CD1c-positive myeloid dendritic cell (primary cell): ENCODE results near the gene TRAM2.

Experiments used
- DNase-seq: peaks from one replicate; pipeline ENCODE4 v3.0.0-alpha.2; 2016; ENCODE audit errors: extremely low spot score

Gene TRAM2

DNA sequence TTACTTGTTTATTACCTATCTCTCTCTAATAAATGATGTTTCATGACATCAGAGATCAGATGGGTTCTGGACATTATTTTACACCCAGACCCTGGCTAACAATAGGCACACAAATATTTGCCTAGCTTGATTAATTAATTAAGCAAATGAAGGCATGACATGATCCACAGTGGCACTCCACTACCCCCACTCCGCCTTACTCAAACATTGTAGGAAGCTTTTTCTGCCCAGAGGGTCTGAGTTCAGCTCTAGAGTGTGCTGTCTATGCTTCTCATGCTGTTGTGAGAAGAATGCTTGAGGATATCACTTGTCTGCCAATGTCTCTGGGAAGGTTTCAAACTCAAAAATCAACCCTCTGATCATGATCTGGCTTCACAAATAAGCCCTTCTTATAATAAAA lies 45.0 kb downstream of the TRAM2 start:
- DNase-seq = no peak

DNA sequence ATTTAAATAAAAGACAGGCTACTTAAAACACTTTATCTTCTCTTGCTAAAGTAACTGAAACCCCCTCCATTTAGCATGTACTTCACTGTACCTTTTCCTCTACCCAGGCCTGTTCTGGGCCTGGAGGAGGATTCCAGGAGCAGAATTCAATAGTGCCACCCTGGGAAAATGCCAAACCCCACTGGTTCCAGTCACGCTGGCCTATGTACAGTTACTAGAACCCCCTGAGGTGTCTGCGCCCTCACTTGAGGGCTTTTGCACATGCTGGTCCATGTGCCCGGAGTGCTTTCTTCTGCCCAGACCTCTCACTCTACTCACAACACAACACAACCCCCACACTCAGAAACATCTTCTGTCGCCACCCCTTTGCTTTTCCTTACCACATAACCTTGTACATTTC lies 45.5 kb downstream of the TRAM2 start:
- no peak for DNase-seq

DNA sequence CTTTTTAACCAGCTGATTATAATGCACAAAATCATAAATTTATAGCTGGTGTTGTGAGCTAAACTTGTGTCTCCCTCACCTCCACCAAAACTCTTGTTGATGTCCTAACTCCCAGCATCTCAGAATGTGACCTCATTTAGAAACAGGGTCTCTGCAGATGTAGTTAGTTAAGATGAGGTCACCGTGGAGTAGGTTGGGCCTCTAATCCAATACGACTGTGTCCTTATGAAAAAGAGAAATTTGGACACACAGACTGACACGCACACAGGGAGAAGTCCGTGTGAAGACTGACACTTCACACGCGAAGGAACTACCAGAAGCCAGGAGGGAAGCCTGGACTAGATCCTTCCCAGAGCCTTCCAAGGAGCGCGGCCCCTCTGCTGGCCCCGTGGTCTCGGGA lies 46.5 kb downstream of the TRAM2 start:
- no peak for DNase-seq

DNA sequence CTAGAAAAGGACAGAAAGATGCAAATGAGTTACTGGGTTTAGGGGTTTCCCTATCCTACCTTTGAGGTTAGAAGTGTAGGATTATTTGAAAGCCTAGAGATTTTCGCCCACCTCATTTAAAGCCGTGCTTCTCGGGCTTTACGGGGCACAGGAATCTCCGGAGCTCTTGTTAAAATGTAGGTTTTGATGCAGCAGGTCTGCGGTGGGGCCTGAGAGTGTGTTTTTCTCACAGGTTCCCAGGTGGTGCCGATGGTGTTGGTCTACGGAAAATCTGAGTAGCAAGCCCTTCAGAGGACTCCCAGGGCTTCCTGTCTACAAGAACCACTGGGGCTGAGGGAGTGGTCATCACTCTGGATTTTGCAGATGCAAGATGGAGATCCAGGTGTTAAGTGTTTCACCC lies 47.5 kb downstream of the TRAM2 start:
- no peak for DNase-seq

DNA sequence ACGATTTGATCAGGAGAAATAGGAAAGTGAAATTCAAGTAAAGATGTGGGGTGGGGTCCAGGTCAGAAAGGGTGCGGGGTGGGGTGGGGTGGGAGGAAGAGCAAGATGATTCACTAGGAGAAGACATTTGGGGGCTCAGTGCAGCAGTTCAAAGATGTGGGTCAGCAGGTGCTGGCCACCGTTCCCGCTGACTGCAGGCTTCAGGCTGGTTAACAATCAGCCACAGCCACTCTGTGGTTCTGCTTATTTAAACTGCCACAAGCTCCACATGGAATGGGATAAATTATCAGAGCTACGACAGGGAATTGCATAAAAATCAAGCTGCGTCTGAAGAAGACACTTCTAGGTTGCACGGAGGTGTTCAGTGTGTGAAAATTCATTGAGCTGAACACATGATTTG lies 49.4 kb downstream of the TRAM2 start:
- no peak for DNase-seq

DNA sequence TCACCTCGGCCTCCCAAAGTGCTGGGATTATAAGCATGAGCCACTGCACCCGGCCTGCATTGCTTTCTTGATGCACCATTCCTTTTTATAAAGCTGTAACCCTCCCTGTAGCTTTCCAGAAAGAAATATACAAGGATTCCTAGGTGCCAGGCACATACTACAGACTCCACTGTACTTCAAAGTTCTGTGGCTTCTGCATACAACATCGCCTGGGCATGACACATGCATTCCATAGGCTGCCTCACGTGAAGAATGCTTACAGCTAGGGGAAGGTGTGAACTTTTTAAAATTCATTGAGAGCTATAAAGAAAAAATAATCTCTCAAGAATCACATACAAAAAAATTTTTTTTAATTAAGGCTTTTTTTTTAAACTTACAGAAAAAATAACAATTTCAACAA lies 50.2 kb downstream of the TRAM2 start:
- no peak for DNase-seq

DNA sequence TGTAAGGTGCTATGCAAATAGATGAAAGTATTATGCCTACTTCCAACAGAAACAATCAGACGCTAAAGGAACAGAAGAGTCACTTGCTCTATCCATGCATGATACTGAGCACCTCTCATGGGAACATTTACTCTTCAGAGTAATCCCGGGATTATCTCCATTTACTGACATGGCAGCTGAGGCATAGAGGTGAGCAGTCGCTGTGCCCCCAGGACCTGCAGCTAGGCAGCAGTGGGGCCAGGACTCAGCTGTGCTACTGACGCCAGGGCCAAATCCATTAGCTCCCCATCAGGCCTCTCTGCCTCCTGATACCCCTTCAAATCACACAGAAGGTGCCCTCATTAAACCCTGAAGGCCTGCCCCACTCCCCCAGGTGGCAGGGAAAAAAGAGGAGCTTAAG lies 51.9 kb downstream of the TRAM2 start:
- no peak for DNase-seq

DNA sequence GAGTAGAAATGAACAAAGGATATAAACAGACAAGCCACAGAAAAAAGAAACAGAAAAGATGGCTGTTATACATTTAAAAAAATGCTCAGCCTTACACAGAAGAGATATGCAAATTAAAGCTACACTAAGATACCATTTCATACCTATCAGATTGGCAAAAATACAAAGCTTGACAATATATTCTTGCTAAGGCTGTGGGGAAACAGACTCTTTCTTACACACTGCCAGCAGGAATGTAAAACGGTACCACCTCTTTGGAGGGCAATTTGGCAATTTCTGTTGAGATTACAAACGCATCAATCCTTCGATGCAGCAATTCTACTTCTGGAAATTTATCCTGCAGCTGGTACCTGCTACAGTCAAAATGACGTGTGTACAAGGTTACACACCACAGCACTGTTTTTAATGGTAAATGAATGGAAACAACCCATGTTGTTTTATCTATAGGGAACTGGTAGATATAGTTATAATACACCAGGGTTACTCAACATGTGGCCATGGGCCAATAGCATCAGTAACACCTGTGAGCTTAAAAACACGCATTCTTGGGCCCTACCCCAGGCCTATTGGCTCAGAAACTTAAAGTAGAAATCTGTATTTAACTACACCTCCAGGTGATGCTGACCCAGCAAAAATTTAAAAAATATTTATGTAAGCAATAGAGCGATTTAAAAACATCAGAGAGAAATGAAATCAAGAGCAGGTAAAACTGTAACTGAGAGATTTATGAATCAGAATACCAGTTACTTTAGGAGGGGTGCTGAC lies 53.3 kb downstream of the TRAM2 start:
- no peak for DNase-seq

DNA sequence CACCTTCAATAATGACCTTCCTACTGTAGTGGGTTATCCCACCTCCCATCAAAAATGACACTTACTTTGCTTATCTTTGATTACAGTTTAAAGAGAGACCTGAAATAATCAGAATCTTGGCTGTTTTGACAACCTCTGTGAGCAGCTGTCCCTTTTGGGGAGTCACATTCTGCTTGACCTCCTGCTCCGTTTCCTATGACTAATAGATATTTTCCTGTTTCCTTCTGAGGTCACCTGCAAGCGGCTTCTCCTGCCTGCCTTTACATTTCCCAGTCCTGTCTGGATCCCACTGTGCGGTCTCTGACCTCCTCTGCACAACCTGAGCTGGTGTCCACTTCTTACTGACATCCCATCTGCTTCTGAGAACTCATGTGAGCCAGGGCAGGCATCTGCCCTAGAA lies 54.2 kb downstream of the TRAM2 start:
- no peak for DNase-seq

DNA sequence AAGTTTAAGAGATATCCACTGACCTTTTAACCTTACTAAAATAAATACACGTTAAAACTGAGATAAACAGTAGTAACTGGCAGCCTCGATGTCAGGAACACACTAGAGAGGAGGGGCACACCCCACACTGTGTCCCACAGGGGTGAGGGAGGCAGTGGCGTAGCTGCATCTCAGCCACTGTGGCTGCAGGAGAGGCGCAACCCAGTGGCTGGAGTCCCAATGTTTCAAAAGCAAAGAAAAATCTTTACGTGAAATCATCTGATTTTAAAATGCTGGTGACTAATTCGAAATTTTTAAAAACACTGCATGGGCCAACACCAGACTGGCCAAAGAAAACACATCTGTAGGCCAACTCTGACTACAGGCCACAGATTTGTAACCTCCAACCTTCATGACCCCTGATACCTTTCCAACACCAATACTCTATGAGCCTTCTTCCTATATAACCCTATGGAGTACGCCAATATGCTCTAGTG lies 54.7 kb downstream of the TRAM2 start:
- DNase-seq = no peak

DNA sequence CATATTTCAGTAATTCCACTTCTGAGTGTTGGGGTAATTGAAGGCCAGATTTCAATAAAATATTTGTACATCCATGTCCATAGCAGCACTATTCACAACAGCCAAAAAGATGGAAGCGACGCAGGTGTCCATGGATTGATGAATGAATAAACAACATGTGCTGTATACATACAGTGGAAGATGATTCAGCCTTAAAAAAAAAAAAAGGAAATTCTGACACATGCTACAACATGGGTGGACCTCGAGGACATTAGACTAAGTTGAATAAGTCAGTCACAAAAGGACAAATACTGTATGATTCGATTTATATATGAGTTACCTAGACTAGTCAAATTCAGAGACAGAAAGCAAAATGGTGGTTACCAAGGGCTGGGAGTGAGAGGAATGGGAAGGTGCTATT lies 57.2 kb downstream of the TRAM2 start:
- no peak for DNase-seq

DNA sequence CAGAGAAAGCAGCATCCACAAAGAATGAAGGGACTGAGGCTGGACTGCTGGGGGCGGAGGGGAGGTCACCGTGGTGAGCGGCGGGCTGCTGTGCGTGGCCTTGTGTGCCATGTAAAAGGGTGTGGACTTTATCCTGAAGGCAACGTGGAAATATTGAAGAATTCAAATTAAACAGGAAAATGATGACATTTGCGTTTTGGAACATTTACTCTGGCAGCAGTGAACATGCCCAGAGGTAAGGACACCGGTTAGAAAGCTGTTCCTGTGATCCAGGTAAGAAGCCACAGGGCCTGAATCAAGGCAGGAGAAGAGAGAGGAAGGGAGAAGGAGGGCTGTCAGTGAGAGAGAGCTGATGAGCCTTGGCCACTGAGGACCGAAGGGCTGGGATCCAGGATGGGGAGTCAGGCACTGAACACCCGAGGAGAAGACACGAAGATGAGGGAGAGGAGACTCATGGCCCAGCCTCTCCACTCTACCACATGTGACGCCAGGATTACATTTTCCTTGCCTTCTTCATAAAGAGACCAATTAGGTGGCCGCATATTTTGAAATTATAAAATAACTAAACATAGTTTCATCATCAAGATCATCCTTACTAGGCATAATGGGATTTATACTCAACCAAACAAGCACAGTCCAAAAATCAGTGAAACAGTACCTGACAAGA lies 58.4 kb downstream of the TRAM2 start:
- no peak for DNase-seq

DNA sequence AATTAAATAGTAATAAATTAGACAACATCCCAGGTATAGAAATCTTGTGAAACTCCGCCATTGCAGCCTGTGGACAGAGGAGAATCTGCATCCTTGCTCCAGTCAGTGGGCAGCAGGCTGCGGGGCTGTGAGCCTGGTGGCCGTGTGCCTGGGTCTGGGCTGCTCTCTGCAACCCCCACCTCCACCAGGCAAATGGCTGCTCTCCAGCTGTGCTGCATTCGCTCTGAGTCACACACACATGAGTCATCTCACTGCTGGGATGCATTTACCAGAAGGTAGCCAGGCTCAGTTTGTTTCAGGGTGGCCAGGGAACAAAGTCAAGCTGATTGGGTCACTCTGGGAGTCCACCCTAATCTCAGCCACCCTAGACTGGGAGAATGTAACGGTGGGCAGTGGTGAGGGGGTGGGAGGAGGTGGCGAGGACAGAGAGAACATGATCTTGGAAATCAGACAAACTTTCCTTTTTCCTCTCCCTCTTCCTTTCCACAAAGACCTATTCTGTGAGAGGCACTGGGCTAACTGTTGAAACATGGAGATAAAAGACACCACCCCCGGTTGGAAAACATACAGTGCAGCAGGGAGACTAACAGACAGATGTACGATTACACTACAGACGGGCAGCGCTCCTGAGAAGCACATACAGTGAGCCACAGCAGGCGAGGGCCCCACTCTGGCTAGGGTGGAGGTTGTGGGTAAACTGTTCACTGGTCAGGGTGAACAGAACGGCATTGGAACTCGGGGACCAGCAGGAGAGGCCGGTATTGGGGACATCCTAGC lies 59.2 kb downstream of the TRAM2 start:
- DNase-seq = peak; percentile 6

DNA sequence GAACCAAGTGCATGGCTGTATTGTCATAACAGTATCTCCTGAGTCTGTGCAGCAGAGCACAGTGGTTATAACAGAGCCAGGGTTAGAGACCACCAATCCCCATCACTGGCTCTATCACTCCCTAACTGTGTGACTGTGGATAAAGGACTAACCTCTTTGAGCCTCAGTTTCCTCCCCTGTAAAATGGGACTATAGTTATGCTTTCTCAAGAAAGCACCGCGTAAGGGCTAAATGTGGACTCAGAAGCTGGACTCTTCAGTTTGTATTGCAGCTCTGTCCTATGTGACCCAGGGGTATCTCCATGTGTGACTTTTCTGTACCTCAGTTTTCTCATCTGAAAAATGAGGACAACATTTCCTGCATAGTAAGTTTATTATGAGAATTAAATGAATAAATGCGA lies 59.9 kb downstream of the TRAM2 start:
- no peak for DNase-seq

DNA sequence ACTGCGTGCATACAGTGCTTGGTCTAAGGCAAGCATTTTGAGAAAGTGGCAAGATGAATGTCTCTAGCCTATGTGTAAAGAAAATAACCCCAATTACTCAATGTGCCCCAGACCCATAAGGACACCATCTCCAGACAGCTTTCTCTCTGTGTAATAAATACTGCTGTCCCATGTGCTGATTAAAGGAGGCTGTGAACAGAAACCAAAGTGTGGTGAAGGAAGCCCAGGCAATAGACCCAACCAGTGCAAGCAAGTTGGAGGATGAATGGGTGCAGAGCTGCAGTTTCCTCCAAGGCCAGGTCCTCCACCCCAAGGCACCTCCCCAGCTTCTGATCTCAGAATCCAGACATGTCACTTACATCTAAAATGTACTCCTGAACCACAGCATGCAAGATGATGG lies 60.6 kb downstream of the TRAM2 start:
- DNase-seq = no peak

DNA sequence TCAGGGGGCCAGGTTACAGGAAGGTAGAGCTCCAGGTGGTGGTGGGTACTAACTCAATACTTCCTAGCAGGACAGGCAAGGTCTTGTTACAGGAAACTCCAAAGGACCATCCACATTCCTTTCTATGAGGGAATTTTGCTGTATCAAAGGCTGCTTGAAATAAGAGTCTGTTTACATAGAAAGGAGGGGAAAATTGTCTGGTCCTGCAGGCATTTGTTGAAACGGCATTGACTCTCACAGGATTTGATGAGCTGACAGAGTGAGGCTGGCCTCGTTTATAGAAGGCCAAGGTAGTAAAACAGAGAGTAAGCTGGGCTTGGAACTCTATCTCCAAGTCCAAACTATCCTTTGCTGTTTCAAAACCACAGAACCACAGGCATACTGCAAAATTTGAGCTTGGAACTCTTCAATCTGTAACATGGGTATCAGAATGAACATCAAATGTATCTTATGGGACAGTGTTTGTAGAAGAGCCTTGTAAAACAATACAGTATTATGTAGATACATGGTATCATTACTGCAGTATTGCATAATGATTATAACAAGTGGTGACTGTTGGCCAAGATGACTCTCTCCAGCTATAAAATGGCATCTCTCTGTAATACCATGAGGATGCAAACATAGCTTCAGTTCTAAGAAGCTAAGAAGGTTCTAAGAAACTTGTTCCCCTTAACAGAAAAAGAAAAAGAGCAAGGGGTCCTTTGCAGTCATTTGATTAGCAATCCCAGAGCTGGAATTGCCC lies 61.5 kb downstream of the TRAM2 start:
- DNase-seq = no peak

DNA sequence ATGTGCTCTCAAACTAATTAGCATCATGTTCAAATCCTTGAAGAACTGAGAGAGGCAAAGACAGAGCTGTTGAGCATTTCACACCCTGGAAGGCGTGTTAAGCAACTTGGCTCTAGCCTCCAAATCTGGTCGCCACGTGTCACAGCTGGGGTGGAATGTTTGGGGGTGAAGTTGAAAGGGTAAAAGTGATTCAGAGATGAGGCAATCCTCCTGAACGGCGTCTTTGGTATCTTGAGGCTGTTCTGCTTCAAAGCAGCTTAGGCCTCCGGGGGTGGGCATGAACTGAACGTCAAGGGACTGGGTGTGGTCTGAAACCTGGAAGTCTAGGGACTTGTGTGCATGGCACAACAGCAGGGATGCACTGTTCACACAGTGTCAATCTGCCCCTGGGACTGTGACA lies 62.3 kb downstream of the TRAM2 start:
- peak; percentile 23 for DNase-seq

DNA sequence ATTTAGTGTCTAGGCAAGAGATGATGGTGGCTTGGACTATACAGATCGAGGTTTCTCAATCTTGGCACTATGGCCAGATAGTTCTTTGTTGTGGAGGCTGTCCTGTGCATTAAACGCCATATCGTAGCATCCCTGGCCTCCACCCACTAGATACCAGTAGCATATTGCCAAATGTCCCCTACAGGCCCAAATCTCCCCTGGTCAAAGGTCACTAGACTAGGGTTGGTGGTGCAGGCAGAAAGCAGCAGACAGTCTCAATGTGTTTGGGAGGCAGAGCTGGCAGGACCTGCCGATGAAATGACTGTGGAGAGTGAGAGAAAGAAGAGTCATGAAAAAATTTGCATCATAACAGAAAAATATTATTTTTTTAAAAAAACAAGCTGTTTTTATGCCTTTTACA lies 63.0 kb downstream of the TRAM2 start:
- DNase-seq = no peak

DNA sequence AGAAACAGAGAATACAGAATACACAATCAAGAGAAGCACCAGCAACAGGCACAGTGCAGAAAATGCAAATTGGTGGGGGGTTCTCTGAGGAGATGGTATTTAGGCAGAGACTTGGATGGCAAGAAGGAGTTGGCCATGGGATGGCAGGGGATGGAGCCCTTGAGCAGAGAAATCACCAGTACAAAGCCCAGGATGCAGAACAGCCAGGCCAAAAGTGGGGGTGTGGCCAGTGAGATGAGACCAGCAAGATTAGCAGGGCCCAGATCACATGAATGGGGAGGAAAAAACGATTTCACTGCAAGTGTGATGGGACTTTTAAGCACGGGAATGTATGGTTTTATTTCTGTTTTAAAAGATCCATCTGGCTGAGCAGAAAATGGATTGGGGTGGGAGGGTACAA lies 63.4 kb downstream of the TRAM2 start:
- DNase-seq = no peak

DNA sequence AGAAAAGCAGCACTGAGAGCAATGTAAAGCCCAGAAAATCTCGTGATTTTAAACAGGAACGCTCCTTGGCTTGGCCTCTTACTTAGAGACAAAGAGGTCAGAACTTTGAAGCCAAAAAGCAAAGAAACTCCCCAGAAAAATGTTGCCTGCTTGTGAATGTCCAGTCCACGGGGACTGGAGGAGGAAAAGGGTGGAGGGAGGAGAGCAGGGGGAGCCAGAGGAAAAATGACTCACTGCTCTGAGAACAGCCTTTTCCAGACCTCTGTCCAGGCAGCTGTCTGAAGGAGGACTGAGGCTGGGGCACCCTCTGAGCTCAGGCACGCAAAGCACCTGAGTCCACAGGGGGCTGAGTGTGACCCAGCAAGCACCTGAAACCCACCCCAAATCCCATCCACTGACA lies 64.7 kb downstream of the TRAM2 start:
- no peak for DNase-seq

DNA sequence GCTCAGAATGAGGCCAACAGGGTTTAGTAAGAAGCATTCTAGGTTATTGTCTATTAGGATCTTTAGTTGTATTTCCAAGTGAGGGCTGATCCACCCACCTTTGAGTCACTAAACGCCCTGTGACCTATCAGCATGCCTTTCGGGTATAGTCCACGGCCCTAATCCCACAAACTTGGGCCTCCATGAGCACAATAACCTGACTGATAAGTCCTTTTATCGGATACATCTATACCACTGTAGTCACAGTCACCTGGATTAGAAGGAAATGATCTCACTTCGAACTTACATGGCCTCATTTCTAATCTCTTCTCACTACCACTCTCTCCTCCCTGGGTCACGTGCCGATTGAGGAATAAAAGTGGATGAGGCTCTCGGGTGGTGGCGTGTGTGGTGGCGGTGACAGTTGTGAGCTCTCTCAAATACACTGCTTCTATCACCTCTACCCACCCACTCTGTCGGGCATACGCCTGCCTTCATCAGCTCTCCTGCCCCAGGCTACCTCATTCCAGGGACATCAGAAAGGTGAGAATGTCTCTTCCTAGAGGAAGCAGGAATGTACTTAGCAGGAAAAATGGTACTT lies 65.2 kb downstream of the TRAM2 start:
- no peak for DNase-seq

DNA sequence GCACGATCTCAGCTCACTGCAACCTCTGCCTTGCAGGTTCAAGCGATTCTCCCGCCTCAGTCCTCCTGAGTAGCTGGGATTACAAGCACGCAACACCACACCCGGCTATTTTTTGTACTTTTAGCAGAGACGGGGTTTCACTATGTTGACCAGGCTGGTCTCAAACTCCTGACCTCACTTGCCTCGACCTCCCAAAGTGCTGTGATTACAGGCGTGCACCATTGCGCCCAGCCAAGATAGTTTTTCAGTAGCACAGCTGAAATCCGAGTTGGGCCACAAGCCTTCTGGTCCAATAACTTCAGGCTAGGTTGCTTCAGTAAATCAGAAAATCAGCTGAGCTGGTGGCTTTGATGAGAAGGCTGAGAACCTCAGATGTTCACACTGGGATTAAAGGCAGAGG lies 65.7 kb downstream of the TRAM2 start:
- no peak for DNase-seq
